Measurements from ENCODE around the gene TRIM65.
"Not testable (repeated sequence)": the region's sequence is repeated elsewhere in the genome, so short reads cannot be mapped to it uniquely, and the experiment has no call there.

The TRIM65 gene

DNA sequence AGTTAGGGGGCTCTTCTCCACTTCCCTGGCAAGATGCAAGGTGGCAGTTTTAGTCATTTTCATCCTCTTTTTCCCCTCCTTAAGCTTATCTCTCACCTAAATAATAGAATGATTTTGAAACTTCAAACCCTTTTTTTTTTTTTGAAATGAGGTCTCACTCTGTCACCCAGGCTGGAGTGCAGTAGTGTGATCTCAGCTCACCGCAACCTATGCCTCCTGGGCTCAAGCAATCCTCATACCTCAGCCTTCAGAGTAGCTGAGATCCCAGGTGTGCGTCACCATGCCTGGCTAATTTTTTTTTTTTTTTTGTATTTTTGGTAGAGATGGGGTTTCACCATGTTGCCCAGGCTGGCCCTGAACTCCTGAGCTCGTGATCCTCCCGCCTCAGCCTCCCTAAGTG is 31.9 kb downstream of the TRIM65 start:
- DNase-seq; intact Hi-C loops (cut with DNase I): not testable (repeated sequence)

DNA sequence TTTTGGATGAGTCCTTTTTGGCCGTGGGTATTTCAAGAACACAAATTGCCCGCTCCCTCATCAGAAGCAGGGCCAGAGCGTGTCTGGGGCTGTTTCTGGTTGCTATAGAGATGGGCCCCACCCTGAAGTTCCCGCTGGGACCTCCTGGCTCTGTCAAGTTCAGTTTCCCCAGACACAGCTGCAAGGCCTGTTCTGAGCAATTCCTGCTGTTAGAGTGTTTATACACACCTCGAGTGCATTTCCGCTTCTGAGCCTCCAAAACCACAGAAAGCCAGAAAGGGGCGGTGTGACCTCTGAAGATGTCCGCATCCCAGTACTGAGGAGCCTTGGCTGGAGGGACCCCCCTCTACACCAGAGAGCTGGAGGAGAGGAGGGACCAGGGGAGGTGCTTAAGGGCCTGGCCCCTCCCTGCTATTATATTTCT is 32.3 kb downstream of the TRIM65 start:
- DNase-seq, result peak in 1 of 42 donors; percentile 15
- intact Hi-C loops (cut with DNase I), result no loop called here

DNA sequence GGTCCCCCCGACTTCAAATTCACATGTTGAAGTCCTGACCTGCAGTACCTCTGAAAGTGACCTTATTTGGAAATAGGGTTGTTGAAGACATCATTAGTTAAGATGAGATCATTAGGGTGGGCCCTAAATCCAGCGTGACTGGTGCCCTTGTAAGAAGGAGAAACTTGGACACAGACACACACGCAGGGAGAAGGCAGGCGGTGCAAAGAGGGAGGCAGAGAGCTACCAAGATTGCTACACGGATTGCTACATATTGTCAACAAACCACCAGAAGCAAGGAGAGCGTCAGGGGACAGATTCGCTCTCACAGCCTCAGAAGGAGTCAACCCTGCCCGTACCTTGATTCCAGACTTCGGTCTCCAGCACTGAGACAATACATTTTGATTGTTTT is 34.8 kb downstream of the TRIM65 start:
- no peak for DNase-seq
- intact Hi-C loops (cut with DNase I), result no loop called here

DNA sequence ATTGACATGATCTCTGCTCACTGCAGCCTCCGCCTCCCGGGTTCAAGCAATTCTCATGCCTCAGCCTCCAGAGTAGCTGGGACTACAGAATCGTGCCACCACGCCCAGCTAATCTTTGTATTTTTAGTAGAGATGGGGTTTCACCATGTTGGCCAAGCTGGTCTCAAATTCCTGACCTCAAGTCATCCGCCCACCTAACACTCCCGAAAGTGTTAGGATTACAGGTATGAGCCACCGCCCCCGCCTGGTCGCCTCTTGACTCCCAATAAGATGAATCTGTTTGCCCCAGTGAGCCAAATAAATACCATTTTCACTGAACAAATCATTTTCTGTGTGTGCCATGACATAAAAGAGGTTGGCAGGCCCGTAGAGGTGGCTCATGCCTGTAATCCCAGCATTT is 37.4 kb downstream of the TRIM65 start:
- intact Hi-C loops (cut with DNase I), result loop anchor here (5.0 kb wide), 2 partner anchors 38 to 77 kb away; partner anchors contain the start of genes TRIM65 and UNK
- not testable (repeated sequence) for DNase-seq

DNA sequence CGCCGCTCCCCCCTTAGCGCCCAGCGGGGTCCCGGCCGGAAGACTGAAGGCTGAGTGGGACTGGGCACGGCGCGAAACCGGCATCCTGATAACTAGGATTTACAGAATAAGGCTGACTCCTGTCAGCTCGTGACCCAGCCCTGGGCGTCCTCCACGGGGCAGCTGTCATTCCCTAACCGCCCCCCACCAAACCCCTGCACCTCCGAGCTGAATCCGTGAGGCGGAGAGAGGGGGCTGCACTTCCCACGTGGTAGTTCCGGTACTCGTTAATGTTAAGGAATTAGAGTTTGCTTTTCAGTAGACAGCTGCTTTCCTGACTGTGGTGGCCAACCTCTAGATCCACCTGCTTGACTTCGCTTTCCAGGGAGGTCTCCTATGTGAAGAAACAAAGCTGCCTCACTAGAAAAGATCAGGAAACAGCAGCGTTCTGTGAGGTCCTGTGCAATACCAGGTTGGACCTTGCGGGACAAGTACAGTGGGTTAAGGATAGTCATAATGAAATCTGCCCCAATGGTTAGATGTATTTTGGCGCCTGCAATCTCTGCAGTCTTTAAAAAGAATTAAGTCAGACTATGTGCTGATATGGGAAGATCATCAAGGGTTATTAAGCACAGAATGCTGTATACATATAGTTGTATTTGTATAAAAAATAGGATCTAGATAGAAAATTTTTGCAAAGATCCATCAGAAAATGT is 40.5 kb downstream of the TRIM65 start:
- DNase-seq, result peak in 26 of 42 donors; percentile 23 to 77 (median 54)
- intact Hi-C loops (cut with DNase I), result loop anchor here (5.0 kb wide), 2 partner anchors 41 to 74 kb away; partner anchors contain the start of genes TRIM65 and UNK

DNA sequence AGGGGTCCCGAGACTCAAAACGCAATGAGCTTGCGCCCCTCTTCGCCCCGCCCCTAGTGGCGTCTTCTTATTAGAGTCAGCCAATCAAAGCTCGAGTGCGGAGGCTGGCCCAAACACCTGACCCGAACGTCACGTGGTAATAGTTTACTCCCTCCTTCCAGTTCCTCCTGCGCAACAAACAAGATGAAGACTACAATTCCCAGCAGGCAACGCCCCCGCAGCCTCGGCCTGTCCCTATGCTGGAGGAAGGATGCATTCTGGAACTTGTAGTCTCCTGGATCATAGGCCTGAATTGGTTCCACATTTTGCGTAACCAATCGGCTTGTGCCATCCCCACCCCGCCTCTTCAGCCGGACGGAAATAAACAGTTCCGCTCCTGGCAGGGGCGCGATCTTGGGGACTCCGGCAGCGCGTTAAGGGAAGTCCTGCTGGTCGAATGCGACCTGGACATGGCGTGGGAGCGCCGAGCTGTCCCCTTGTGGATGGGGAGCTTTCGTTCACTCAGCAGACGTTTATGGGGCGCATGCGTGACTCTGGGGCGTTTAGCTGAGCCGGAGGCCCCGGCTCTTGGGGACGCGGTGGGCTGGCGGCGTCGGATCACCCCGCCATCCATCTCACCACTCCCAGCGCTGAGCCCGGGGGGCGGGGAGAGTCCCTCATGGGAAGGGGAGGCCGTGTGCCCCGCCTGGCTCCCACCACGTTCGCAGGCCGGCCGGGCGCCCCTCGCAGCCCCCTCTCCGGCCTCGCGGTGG is 41.3 kb downstream of the TRIM65 start, which contains the start of gene WBP2:
Gene WBP2 (minus strand): TSS at position 26 of the 752 bp plus-strand sequence. CDS start 38 bp downstream, outside the sequence.
- intact Hi-C loops (cut with DNase I), result loop anchor here (5.0 kb wide), 2 partner anchors 42 to 73 kb away; partner anchors contain the start of genes TRIM65 and UNK
- peak; percentile 95 to 100 (median 99) for DNase-seq

DNA sequence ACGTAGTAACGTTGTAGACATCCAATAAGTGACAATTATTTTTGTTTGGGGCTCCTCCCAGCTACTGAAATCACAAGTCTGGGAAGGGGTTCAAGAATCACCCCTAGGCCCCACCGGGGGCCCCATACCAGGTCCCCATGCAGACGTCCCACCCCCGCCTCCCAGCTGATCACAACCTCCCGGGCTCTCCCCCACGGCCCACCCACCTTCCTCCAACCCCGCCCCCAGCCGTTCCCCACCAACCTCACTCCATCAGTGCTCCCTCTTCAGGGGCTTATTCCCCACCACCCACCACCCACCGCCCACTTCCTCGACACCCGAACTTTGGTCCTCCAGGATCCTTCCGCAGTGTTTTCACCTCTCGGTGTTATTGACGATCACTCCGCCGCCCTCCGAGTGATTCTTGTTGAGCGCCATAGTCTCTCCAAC is 41.9 kb downstream of the TRIM65 start:
- intact Hi-C loops (cut with DNase I), result loop anchor here (5.0 kb wide), 2 partner anchors 42 to 73 kb away; partner anchors contain the start of genes TRIM65 and UNK
- DNase-seq, result peak in 1 of 42 donors; percentile 49

DNA sequence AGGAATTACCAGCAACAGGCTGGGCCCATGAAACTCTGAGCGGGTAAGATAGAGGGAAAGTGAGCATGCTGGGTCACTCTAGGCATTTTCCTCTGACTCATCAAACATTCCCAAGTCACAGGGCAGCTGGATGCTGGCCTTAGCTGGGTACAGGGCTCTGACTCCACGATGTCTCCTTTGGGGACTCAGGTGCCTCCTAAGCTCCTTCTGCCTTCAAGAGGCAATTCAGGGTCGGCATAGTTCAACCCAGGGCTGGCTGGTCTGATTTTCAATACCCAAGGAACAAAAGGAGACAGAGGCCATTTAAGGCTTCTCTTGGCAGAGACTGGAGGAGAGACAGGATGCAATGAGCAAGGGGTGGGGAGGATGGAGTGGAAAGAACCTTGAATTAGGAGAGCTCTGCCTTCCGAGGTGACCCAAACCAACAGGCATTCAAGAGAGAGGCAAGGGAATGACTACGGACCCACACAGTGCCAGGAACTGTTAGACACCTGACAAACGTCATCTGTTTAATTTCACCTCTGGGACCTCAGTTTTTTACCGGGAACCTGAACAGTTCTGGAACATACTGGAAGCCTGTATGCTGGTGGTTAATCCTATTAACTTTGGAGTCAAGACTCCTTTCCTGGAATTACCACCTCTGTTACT is 42.5 kb downstream of the TRIM65 start:
- intact Hi-C loops (cut with DNase I), result no loop called here
- DNase-seq, result peak in 2 of 42 donors; percentile 16 to 52

DNA sequence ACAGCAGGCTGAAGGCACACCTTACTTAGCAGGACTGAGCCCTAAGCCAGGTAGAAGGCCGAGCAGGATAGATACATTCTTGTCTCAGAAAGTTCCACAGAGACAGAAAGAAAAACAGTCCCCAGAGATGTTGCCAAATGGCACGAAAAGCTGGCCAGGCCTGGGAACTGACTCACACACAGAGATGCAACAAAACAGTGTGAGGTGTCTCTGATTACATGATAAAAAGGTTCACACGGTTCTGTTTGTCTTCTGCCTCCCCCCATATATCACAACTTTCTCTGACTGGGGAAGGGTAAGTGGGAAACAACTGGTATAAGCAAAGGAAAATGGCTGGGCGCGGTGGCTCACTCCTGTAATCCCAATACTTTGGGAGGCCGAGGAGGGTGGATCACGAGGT is 43.3 kb downstream of the TRIM65 start:
- intact Hi-C loops (cut with DNase I), result no loop called here
- DNase-seq, result no peak

DNA sequence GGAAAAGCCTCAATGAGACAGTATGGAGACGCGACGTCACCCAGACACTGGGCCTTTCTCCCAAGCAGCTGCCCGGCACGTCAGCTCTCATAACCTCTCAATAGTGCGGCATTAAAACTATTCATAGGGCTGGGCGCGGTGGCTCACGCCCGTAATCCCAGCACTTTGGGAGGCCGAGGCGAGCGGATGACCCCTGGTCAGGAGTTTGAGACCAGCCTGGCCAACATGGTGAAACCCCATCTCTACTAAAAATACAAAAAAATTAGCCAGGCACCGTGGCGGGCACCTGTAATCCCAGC is 45.1 kb downstream of the TRIM65 start:
- intact Hi-C loops (cut with DNase I), result not testable (repeated sequence)
- DNase-seq, result peak in 4 of 42 donors; percentile 36 to 65 (median 42)

DNA sequence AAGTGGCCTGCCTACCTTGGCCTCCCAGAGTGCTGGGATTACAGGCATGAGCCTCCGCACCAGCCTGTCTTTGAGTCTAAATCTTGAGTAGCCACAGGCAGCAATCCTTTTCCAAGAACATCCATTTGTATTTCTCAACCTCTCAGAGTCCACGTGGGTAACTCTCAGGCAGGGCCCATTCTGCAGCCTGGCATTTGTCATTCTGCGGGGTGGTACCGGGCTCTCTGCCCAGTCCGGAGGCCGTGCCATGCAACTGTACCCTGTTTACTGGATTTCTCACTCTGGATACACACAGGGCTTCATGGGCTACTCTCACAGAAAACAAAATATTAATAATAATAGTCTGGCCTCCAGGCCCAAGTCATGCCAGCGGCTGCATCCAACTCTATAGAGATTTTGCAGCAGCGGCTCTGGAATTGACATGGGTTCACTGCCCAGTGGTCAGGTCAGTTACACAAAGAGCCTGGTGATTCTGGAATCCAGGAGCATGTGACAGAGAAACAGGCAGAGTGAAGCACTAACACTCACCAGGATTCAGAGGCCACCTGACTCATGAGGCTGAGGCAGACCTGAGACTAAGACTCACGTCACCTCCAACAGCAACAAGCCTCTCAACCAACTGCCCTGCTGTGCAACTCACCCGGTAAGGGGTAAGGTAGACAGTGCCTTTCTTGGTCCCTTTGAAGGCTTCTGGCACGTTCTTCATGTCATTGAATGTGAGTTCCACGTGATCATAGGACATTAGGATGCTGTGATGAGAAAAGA is 45.6 kb downstream of the TRIM65 start:
- DNase-seq, result peak in 34 of 42 donors; percentile 26 to 85 (median 64)
- intact Hi-C loops (cut with DNase I), result no loop called here

DNA sequence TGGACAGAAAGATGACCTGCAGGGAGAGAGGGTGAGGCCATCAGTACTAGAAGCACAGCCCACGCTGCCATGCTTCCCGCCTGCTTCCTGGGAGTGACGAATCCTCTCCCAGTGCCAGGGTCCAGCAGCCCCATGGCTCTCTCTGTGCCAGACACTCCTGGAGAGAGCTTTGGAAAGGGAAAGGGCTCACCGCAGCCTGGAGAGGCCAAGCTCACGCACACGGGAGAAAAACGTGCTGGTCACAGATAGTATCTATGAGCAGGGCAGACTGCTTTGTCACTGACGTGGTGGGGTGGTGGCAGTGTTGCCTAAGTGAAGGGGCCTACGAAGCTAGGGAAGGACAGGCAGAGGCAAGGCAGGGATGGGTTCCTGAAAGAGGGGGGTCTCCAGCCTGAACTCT is 47.0 kb downstream of the TRIM65 start:
- intact Hi-C loops (cut with DNase I), result no loop called here
- DNase-seq, result peak in 2 of 42 donors; percentile 43 to 61

DNA sequence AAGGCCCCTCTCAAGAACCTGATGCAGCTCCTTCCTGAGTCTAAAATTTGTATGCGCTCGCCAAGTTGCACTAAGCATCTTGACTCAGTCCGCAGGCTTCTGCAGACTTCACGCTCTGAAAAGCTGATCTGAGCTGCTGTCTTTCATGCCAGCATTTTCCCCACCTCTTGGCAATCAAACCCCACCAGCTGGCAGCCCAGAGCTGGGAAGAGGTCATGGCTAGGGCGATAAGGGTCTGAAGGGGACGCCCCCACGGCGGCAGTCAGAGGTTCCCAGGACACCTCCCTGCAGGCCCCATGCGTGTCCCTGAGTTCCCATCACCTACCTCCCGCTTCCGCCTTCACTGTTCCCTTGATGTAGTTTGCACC is 47.5 kb downstream of the TRIM65 start:
- DNase-seq, result no peak
- intact Hi-C loops (cut with DNase I), result no loop called here

DNA sequence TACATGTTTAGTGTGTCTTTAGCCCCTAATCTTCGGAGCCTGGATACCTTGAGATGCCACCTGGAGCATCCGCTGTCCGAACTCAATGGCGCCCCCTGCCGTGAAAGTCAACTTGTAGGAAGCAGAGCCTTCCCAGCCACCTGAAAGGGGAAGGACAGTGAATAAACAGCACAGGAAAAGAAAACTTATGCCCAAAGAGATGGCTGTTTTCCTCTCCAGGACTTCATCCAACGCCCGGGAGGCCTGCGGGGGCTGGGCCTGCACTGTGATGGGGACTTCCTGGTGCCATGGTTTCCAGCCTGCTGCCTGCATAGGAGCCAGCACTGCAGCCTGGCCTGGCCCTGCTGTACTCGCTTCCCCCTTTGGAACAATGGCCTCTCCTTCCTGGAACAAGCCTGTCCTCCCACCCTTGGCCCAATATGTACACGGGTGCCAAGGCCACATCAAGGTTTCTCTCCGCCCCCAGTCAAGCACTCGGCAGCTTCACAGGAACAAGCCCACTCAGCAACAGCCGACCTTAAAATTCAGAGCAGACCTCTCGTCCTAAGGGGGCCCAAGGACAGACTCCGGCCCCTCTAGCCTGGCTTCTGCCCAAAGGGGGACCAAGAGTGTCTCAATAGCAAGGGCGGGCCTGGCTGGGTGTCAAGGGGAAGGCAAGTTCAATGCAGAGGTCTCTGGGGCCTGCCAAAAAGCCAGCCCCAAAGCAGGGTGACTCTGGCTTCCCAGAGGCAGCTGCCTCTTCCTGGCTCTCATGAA is 48.0 kb downstream of the TRIM65 start:
- intact Hi-C loops (cut with DNase I), result no loop called here
- peak; percentile 51 to 87 (median 76) for DNase-seq

DNA sequence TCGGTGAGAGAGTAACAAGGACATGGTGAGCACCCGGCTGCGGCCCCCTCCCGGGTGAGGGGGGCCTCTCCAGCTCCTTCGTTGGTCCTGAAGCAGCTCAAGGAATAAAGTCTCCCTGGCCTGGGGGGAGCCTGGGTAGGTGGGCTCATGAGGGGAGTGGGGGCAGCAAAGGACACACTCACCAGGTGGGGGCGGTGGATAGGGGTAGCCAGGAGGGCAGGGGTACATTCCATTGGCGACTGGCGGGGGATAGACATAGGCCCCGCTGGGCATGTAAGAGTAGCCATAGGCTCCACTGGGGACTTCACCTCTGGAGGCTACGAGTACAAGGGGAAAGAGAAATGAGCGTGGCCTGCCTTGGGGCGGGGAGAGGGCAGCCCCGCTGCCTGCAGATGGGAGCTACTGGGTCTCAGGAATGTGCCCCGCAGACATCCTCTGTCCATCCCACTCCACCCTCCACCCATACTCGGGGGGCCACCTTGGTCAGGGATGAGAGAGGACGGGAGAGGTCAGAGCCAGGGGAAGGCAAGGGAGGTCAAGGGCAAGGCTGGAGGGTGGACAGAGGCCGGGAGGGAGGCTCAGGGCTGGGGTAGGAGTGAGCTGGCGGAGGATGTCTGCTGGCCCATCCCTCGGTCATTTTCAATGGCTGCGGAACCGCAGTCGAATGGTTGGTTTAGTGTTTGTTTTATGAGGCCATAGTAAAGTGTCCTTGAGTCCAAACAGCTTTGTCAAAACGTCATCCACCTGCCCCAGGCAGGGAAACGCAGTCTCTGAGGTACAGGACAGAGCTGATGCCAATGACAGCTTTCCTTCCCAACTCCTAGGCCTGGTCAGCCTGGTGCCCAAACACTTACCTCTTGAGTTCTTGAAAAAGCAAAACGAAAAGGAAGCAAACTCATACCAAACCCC is 48.9 kb downstream of the TRIM65 start:
- intact Hi-C loops (cut with DNase I), result no loop called here
- DNase-seq, result no peak

DNA sequence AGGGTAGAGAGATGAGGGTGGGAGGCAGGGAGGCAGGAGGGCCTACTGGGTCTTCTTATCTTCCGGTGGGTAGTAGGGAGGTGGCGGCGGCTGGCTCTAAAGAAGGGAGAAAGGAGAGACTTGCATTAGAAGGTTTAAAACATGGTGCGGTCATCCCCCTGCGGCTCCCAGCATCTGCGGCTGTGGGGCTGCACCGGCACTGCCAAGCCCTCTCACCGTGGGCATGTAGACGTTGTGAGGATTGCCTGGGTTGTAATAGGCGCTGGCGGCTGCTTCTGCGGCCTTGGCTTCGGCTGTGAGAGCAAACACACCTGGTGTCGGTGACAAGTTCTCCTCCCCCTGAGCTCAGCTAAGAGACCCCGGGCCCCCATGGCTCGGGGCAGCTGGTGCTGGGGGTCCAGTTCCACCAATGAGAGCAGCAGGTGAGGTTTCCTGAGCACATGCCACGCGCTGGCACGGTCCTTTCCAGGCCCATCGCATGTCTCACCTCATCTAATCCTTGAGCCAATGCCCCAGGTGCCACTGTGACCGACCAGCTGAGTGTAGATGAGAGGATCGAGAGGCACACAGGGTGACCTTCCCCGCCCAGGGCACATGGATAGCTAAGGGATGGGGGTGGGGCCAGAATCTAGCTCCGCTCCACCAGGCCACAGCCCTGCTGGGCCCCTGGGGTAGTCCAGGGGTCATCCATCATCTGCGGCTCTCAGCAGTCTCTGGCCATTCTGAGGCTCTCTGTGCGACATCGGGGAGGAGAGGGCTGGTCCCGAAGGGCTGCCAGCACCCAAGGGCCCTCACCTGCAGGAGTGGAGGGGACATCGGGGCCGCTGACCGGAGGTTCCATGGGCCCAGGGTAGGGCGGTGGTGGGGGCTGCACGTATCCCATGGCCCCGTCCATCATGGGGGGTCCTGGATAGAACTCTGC is 49.8 kb downstream of the TRIM65 start:
- intact Hi-C loops (cut with DNase I), result no loop called here

More for the DNA sequence above, 49.8 kb downstream of the TRIM65 start:
- DNase-seq, result no peak
